Keratinocyte (primary cell): ENCODE measurements around the gene FOXE1. TPM values are rescaled to one million over a fixed set of nuclear protein-coding genes. Genes with fewer than 3 reads are reported as not detected.

Experiments used
- DNase-seq: peaks from one replicate; pipeline ENCODE4 v3.0.0-alpha.2; 2011; ENCODE audit warnings: low read depth, missing footprints, low spot score
- FAIRE-seq: peaks from 2 replicates; lab custom pipeline; 2011; peaks lifted over from hg19 to GRCh38; lab: Jason Lieb, UNC
- H2AFZ ChIP-seq: 2 replicates; pipeline ENCODE4 v1.6.0; 2012; ENCODE audit warnings: low read length, control low read depth, inconsistent platforms; ENCODE audit not compliant: control insufficient read depth
- H3K27ac ChIP-seq: 2 replicates; pipeline ENCODE4 v1.5.1; 2011; ENCODE audit warnings: low read length; ENCODE audit not compliant: control insufficient read depth, insufficient read depth
- H3K27me3 ChIP-seq: 3 replicates; pipeline ENCODE4 v1.6.0; 2011; ENCODE audit warnings: low read length; ENCODE audit not compliant: control insufficient read depth, insufficient read depth; ENCODE audit errors: extremely low read depth
- H3K36me3 ChIP-seq, 2 experiments: 2 replicates in 1 of 2; 3 replicates in 1 of 2; pipeline ENCODE4 v1.5.1; 2011; ENCODE audit warnings: low read length in 2 of 2, mild to moderate bottlenecking in 1 of 2; ENCODE audit not compliant: control insufficient read depth in 2 of 2, insufficient read depth in 2 of 2; ENCODE audit errors: extremely low read depth in 1 of 2
- H3K4me1 ChIP-seq: 3 replicates; pipeline ENCODE4 v1.5.1; 2011; ENCODE audit warnings: low read length; ENCODE audit not compliant: control insufficient read depth, insufficient read depth; ENCODE audit errors: extremely low read depth
- H3K4me2 ChIP-seq: 3 replicates; pipeline ENCODE4 v1.6.0; 2011; ENCODE audit warnings: low read depth, low read length; ENCODE audit not compliant: control insufficient read depth, insufficient read depth; ENCODE audit errors: extremely low read depth
- H3K4me3 ChIP-seq, 3 experiments: fragments of 200-600 bp in 1 of 3; sonication (generic) in 1 of 3; 2 replicates in 2 of 3; 3 replicates in 1 of 3; pipeline ENCODE4 v1.5.1; 2011 to 2016; ENCODE audit warnings: low read length in 3 of 3, mild to moderate bottlenecking in 3 of 3, control low read depth in 2 of 3, inconsistent platforms in 1 of 3, low read depth in 1 of 3, mixed read lengths in 1 of 3, mixed run types in 1 of 3, moderate library complexity in 1 of 3; ENCODE audit not compliant: control insufficient read depth in 2 of 3, insufficient read depth in 2 of 3; ENCODE audit errors: extremely low read depth in 1 of 3
- H3K79me2 ChIP-seq: 2 replicates; pipeline ENCODE4 v1.6.0; 2012; ENCODE audit warnings: low read length; ENCODE audit not compliant: control insufficient read depth, insufficient read depth
- H3K9ac ChIP-seq: 3 replicates; pipeline ENCODE4 v1.6.0; 2011; ENCODE audit warnings: low read length; ENCODE audit not compliant: control insufficient read depth, insufficient read depth; ENCODE audit errors: extremely low read depth
- H3K9me1 ChIP-seq: 3 replicates; pipeline ENCODE4 v1.6.0; 2011; ENCODE audit warnings: low read length; ENCODE audit not compliant: control insufficient read depth, insufficient read depth; ENCODE audit errors: extremely low read depth
- H3K9me3 ChIP-seq: 2 replicates; pipeline ENCODE4 v1.5.1; 2012; ENCODE audit warnings: low read depth, low read length; ENCODE audit not compliant: control insufficient read depth
- H4K20me1 ChIP-seq: 3 replicates; pipeline ENCODE4 v1.6.0; 2011; ENCODE audit warnings: low read length; ENCODE audit not compliant: control insufficient read depth, insufficient read depth; ENCODE audit errors: extremely low read depth
- EZH2 ChIP-seq: IDR thresholded peaks from one replicate; pipeline ENCODE4 v1.6.1; 2012; ENCODE audit warnings: inconsistent platforms, mild to moderate bottlenecking, low read length, moderate library complexity
- dilution Hi-C: fragments of 300-500 bp; cut with MboI; formaldehyde crosslinking; loops from one replicate; pipeline ENCODE4 v1.7.0; 2020; ENCODE audit warnings: low sequenced_read_pairs; ENCODE audit not compliant: extremely low pct_ligation_motif_present
- polyA plus RNA-seq, 5 experiments: library from polyadenylated mRNA; depleted of rRNA in 3 of 5; stranded (reverse) in 3 of 5; stranded (forward) in 1 of 5; unstranded in 1 of 5; fragments of >200 nt; gene quantifications; 1 replicate in 1 of 5; 2 replicates in 3 of 5; 3 replicates in 1 of 5; pipeline versions ENCODE4 v1.2.1 to v1.2.3, GENCODE V29; 2011 to 2012; ENCODE audit warnings: missing spikeins in 2 of 5, low read depth in 1 of 5, low replicate concordance in 1 of 5
- TF ChIP-seq, protein P1 (sequence below), 3 experiments: IDR thresholded peaks in 1 of 3; conservative IDR thresholded peaks in 1 of 3; optimal IDR thresholded peaks in 1 of 3; 2 replicates in 2 of 3; 3 replicates in 1 of 3; pipeline versions ENCODE3 to v1.5.1; 2011; ENCODE audit warnings: low read length in 3 of 3, mild to moderate bottlenecking in 3 of 3, moderate library complexity in 2 of 3, control low read depth in 1 of 3, inconsistent platforms in 1 of 3; ENCODE audit not compliant: insufficient read depth in 2 of 3; ENCODE audit errors: extremely low read depth in 1 of 3

FOXE1 gene
- polyA plus RNA-seq, 1 donor (not counting 4 experiments of a cell fraction or from before 2014, with no cell fraction given) = 0.97 TPM

- TF ChIP-seq EZH2 = no peak
- TF ChIP-seq, protein P1, sequence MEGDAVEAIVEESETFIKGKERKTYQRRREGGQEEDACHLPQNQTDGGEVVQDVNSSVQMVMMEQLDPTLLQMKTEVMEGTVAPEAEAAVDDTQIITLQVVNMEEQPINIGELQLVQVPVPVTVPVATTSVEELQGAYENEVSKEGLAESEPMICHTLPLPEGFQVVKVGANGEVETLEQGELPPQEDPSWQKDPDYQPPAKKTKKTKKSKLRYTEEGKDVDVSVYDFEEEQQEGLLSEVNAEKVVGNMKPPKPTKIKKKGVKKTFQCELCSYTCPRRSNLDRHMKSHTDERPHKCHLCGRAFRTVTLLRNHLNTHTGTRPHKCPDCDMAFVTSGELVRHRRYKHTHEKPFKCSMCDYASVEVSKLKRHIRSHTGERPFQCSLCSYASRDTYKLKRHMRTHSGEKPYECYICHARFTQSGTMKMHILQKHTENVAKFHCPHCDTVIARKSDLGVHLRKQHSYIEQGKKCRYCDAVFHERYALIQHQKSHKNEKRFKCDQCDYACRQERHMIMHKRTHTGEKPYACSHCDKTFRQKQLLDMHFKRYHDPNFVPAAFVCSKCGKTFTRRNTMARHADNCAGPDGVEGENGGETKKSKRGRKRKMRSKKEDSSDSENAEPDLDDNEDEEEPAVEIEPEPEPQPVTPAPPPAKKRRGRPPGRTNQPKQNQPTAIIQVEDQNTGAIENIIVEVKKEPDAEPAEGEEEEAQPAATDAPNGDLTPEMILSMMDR (optimal IDR thresholded peaks at IDR 0.05 in 1 of 3, IDR thresholded peaks at IDR 0.05 in 1 of 3, conservative IDR thresholded peaks at IDR 0.05 in 1 of 3; ENCODE audit: extremely low read depth in 1 of 3, insufficient read depth in 2 of 3, low read length in 3 of 3) = no peak
- Histone ChIP-seq H3K9me1 (no peaks in the 10 kb centered on the region), H3K79me2 (no peaks in the 10 kb centered on the region), H3K9ac (no peak overlapping the region), H3K27me3 (no peaks in the 10 kb centered on the region), H2AFZ (no peak overlapping the region), H3K27ac (no peak overlapping the region), H3K4me3 (no peak overlapping the region), H3K36me3 (no peaks in the 10 kb centered on the region), H3K9me3 (no peaks in the 10 kb centered on the region), H3K4me2 (no peak overlapping the region), H4K20me1 (no peaks in the 10 kb centered on the region), H3K4me1 (peaks cover 9% of the 10 kb centered on the region)
- FAIRE-seq (no peak), DNase-seq (no peak)
- dilution Hi-C loops = no loop called here
Measured at GRCh38 chr9:97868859-97869258, 15.8 kb downstream of the FOXE1 start.

DNA sequence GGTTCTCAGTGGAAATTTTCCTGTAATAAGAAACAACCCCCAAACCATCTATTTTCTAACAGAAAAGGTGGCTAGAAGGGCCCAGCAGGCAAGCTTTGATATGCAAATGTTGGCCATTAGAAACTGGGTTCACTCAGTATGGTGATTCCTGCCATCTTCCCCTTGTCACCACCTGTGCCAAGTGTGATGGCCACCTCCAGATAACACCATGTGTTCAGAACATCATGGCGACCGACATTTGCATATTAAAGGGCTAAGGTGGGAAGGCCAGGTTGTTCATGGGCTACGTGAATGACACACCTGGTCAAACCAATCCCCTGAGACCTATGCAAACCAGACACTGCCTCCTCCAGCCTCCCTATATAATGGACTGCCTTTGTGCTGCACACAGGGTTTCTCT lies 20.4 kb downstream of the FOXE1 start:
- TF ChIP-seq EZH2 = no peak
- TF ChIP-seq, protein P1 (optimal IDR thresholded peaks at IDR 0.05 in 1 of 3, IDR thresholded peaks at IDR 0.05 in 1 of 3, conservative IDR thresholded peaks at IDR 0.05 in 1 of 3; ENCODE audit: extremely low read depth in 1 of 3, insufficient read depth in 2 of 3, low read length in 3 of 3) = no peak
- dilution Hi-C loops = no loop called here
- no peaks in the 10 kb centered on the region for H3K27me3 ChIP-seq
- no peaks in the 10 kb centered on the region for H4K20me1 ChIP-seq
- H3K79me2 ChIP-seq = no peaks in the 10 kb centered on the region
- no peak for DNase-seq
- no peaks in the 10 kb centered on the region for H3K9me3 ChIP-seq
- H3K4me3 ChIP-seq = no peak overlapping the region
- no peak overlapping the region for H3K4me2 ChIP-seq
- FAIRE-seq = no peak
- H3K9me1 ChIP-seq = no peaks in the 10 kb centered on the region
- H3K27ac ChIP-seq = no peak overlapping the region
- H3K9ac ChIP-seq = no peak overlapping the region
- peaks cover 39% of the 10 kb centered on the region for H3K4me1 ChIP-seq
- H2AFZ ChIP-seq = no peak overlapping the region
- H3K36me3 ChIP-seq = no peaks in the 10 kb centered on the region
